Testis (tissue), 3 donors: ENCODE results near the gene SPDYE4. TPM values are rescaled to one million over a fixed set of nuclear protein-coding genes. Genes with fewer than 3 reads are reported as not detected.

Experiments used
- DNase-seq: peaks from one replicate; pipeline ENCODE4 v3.0.0-alpha.2; 2019
- H3K27ac ChIP-seq, 2 donors: fragments of 200-600 bp; sonication (generic); one replicate each; pipeline ENCODE4 v1.5.1; 2019
- H3K27me3 ChIP-seq: fragments of 200-600 bp; sonication (generic); one replicate; pipeline ENCODE4 v1.5.1; 2019
- H3K36me3 ChIP-seq: fragments of 200-600 bp; sonication (generic); one replicate; pipeline ENCODE4 v1.5.1; 2017; ENCODE audit warnings: low read depth; ENCODE audit errors: missing control alignments
- H3K4me1 ChIP-seq: fragments of 200-600 bp; sonication (generic); one replicate; pipeline ENCODE4 v1.5.1; 2019
- H3K4me3 ChIP-seq, 2 donors: fragments of 200-600 bp; sonication (generic); one replicate each; pipeline ENCODE4 v1.5.1; 2017 to 2019
- H3K9me3 ChIP-seq: fragments of 200-600 bp; sonication (generic); one replicate; pipeline ENCODE4 v1.5.1; 2017
- CTCF ChIP-seq, 3 experiments: fragments of 450-650 bp in 2 of 3; fragments of 200-600 bp in 1 of 3; sonication (generic) in 1 of 3; IDR thresholded peaks; one replicate each; pipeline ENCODE4 v1.5.1; 2016 to 2019; ENCODE audit warnings: antibody characterized with exemption in 3 of 3, mild to moderate bottlenecking in 2 of 3, moderate library complexity in 1 of 3
- POLR2A ChIP-seq: fragments of 450-650 bp; IDR thresholded peaks from one replicate; pipeline ENCODE4 v1.6.1; 2017; ENCODE audit warnings: antibody characterized with exemption, mild to moderate bottlenecking, moderate library complexity
- WGBS, 2 donors: methylation state at CpG; one replicate each; pipeline ENCODE4 v1.1.5; 2018; 5-methylcytosine and 5-hydroxymethylcytosine counted together
- intact Hi-C: fragments of 100-400 bp; cut with DNase I; formaldehyde crosslinking; loops from one replicate; pipeline ENCODE4 v1.15.1; 2023; ENCODE audit warnings: low total_unique reads
- polyA plus RNA-seq: library from polyadenylated mRNA; stranded (reverse); fragments of 350-450 nt; fragmentation: Illumina TruSeq; extraction: RNeasy Lipid Tissue Mini Kit (QIAGEN cat#74804); gene quantifications from one replicate; pipeline ENCODE4 v1.2.3, GENCODE V29; 2014; ENCODE audit warnings: low read depth, low replicate concordance; ENCODE audit not compliant: insufficient read depth
- total RNA-seq, 2 donors: library from RNA; depleted of rRNA; stranded (reverse); fragments of >200 nt; gene quantifications; one replicate each; pipeline ENCODE4 v1.2.3, GENCODE V29; 2016

The SPDYE4 gene
- total and polyA plus RNA-seq, 3 donors from 2014 or later, result 3.3 to 19.6 (median 17.6) TPM

DNA sequence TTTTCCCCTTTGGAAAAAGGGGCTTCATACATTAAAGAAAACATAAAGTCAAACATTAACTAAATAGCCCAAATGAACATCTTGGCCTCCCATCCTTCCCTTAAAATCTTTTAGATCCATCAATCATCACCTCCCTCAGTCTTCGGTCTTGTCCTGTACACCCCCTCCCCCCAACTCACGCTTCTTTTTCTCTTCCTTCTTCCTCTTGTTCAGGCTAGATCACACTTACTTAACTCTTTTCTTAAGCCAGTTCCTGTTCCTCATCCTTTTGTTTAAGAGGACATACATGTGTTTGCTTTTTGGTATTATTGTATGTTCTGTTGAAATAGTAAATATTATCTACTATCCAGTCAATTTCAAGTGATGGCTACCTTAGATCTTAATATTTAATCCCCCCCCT is 35.3 kb upstream of the SPDYE4 start:
- H3K4me3 ChIP-seq, result no peak overlapping the region
- no peak for DNase-seq
- WGBS, 2 donors, result 57 to 67% methylated on average over 2 of the region's 2 CpGs
- TF ChIP-seq POLR2A (no peak), CTCF (IDR thresholded peaks at IDR 0.05) (no peak)
- H3K27ac ChIP-seq, result no peak overlapping the region
- H3K27me3 ChIP-seq, result no peaks in the 10 kb centered on the region
- no peaks in the 10 kb centered on the region for H3K36me3 ChIP-seq
- no peaks in the 10 kb centered on the region for H3K9me3 ChIP-seq
- intact Hi-C loops, result no loop called here
- no peaks in the 10 kb centered on the region for H3K4me1 ChIP-seq

DNA sequence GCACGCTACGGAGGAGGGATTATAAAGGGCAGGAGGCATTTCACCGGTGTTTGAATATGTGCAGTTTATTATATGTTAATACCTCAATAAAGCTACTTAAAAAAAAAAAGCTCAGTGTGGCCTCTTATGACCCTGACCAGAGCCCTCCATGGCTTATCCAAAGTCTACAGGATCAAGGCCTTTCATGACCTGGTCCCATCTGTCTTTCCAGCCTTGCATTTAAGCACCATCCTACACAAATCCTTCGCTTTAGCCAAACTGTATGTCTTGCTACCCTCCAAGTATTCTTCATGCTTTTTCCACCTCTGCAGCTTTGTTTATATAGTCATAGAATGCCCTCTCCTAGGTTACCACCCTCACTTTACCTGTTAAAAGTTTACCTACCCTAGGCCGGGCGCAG is 34.3 kb upstream of the SPDYE4 start:
- H3K27ac ChIP-seq, result no peak overlapping the region
- H3K4me3 ChIP-seq, result no peak overlapping the region
- TF ChIP-seq POLR2A (no peak), CTCF (IDR thresholded peaks at IDR 0.05) (no peak)
- no peaks in the 10 kb centered on the region for H3K36me3 ChIP-seq
- H3K9me3 ChIP-seq, result no peaks in the 10 kb centered on the region
- intact Hi-C loops, result no loop called here
- 64 to 75% methylated on average over 6 of the region's 6 CpGs for WGBS, 2 donors
- no peaks in the 10 kb centered on the region for H3K4me1 ChIP-seq
- DNase-seq, result no peak
- H3K27me3 ChIP-seq, result no peaks in the 10 kb centered on the region

DNA sequence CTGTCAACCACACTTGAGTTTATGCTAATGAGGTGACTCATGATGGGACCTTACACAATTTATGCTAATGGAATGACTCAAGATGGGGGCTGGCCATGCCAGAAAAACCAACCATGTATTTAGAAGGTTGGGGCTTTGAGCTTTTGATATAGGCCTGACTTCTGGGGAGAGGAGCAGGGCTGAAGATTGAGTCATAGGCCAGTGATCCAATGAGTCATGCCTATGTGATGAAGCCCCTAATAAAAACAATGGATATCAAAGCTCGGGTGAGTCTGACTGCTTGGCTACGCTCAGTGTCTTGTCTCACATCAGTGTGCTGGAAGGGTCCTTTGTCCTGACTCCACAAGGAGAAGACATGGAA is 33.5 kb upstream of the SPDYE4 start:
- TF ChIP-seq POLR2A (no peak), CTCF (IDR thresholded peaks at IDR 0.05) (no peak)
- no peaks in the 10 kb centered on the region for H3K9me3 ChIP-seq
- intact Hi-C loops, result no loop called here
- no peaks in the 10 kb centered on the region for H3K4me1 ChIP-seq
- 86 to 97% methylated on average over 2 of the region's 2 CpGs for WGBS, 2 donors
- no peak overlapping the region for H3K27ac ChIP-seq
- no peak for DNase-seq
- no peaks in the 10 kb centered on the region for H3K36me3 ChIP-seq
- no peaks in the 10 kb centered on the region for H3K27me3 ChIP-seq
- no peak overlapping the region for H3K4me3 ChIP-seq

DNA sequence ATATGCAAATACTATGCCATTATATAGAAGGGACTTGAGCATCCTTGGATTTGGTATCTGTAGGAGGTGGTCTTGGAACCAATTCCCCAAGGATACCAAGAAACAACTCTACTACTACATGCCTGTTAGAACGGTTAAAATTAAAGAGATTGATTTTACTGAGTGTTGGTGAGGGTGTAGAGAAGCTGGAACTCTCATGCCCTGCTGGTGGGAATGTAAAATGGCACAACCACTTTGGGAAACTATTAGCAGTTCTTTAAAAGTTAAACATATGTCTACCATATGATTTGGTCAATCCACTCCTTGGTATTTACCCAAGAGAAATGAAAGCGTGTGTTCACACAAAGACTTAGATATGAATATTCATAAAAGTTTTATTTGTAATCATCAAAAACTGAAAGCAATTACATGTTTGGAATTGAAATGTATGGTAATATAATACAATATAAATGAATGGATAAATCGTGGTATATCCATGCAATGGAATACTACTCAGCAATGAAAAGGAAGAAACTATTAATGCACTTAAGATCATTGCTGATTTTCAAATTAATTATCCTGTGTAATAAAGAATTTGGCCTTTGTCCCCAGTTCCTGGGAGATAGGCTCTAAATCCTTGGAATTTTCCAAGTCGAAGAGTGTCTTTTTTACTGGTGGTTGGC is 33.0 kb upstream of the SPDYE4 start:
- Histone ChIP-seq H3K36me3 (no peaks in the 10 kb centered on the region), H3K27me3 (no peaks in the 10 kb centered on the region), H3K9me3 (no peaks in the 10 kb centered on the region), H3K4me3 (no peak overlapping the region), H3K27ac (no peak overlapping the region), H3K4me1 (no peaks in the 10 kb centered on the region)
- intact Hi-C loops, result no loop called here
- 69 to 85% methylated on average over 4 of the region's 4 CpGs for WGBS, 2 donors
- no peak for DNase-seq
- no peak for TF ChIP-seq POLR2A

DNA sequence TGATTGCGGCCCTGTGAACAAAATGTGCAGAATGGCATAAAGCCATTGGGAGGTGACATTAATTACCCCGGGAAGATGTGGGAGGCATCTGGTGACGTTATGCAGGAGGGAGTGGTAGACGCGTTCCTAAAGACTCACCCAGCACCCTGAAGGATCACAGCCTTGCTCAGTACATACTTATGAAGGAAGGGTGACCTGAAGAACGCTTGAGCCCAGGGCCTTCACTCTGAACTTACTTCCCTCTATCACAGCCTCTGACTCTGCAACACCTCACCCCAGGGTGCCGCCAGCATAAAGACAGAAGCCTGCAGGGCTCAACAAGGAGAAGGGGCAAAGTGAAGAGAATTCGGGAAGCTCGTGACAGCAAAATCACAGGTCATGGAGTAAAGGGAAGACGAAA is 31.4 kb upstream of the SPDYE4 start:
- H3K4me3 ChIP-seq, result no peak overlapping the region
- H3K9me3 ChIP-seq, result no peaks in the 10 kb centered on the region
- H3K27me3 ChIP-seq, result no peaks in the 10 kb centered on the region
- no peaks in the 10 kb centered on the region for H3K4me1 ChIP-seq
- 61 to 78% methylated on average over 10 of the region's 10 CpGs for WGBS, 2 donors
- H3K36me3 ChIP-seq, result no peaks in the 10 kb centered on the region
- intact Hi-C loops, result no loop called here
- no peak overlapping the region for H3K27ac ChIP-seq
- TF ChIP-seq POLR2A (no peak), CTCF (IDR thresholded peaks at IDR 0.05) (no peak)
- DNase-seq, result no peak
